Endothelial cell of umbilical vein (primary cell): ENCODE results near the gene WBP4. TPM values are rescaled to one million over a fixed set of nuclear protein-coding genes. Genes with fewer than 3 reads are reported as not detected.

ENCODE experiments used
- BruUV-seq: library from RNA; stranded (reverse); fragments of 400-500 nt; replicated peaks from 2 replicates; lab custom pipeline; 2021; lab: Mats Ljungman, UMichigan
- CTCF ChIA-PET: fragments of 300-600, 350-600 bp; sonication (Branson Sonifier 250); formaldehyde crosslinking; loops from one replicate; lab custom pipeline; 2021; ENCODE audit warnings: antibody characterized with exemption, inconsistent platforms; lab: Charles Lee
- POLR2A ChIA-PET: fragments of 300-600, 350-600 bp; sonication (Branson Sonifier 250); formaldehyde crosslinking; loops from one replicate; lab custom pipeline; 2021; ENCODE audit warnings: antibody characterized with exemption, inconsistent platforms; lab: Charles Lee
- DNase-seq: peaks from one replicate; pipeline ENCODE4 v3.0.0-alpha.2; 2011; ENCODE audit warnings: low read depth, low spot score
- FAIRE-seq: peaks from 2 replicates; lab custom pipeline; 2011; peaks lifted over from hg19 to GRCh38; lab: Jason Lieb, UNC
- H2AFZ ChIP-seq: 2 replicates; pipeline ENCODE4 v1.6.0; 2012; ENCODE audit warnings: low read depth, low read length, control low read depth, inconsistent platforms
- H3K27ac ChIP-seq: 2 replicates; pipeline ENCODE4 v1.5.1; 2011; ENCODE audit warnings: low read depth, mild to moderate bottlenecking, control low read depth, low read length, moderate library complexity; ENCODE audit not compliant: insufficient read depth
- H3K27me3 ChIP-seq, 2 experiments: 2 replicates each; pipeline versions ENCODE4 v1.6.0 to v1.6.1; 2011; ENCODE audit warnings: low read length in 2 of 2, mixed read lengths in 1 of 2; ENCODE audit not compliant: control insufficient read depth in 2 of 2, insufficient read depth in 2 of 2
- H3K36me3 ChIP-seq, 2 experiments: 2 replicates in 1 of 2; 3 replicates in 1 of 2; pipeline ENCODE4 v1.5.1; 2011; ENCODE audit warnings: low read length in 2 of 2, mild to moderate bottlenecking in 1 of 2, moderate library complexity in 1 of 2; ENCODE audit not compliant: control insufficient read depth in 2 of 2, insufficient read depth in 2 of 2; ENCODE audit errors: extremely low read depth in 1 of 2
- H3K4me1 ChIP-seq: 3 replicates; pipeline ENCODE4 v1.5.1; 2011; ENCODE audit warnings: mild to moderate bottlenecking, low read length; ENCODE audit not compliant: control insufficient read depth, insufficient read depth; ENCODE audit errors: extremely low read depth
- H3K4me2 ChIP-seq: 2 replicates; pipeline ENCODE4 v1.6.1; 2011; ENCODE audit warnings: low read length, control low read depth, mixed read lengths; ENCODE audit not compliant: insufficient read depth
- H3K4me3 ChIP-seq, 3 experiments: fragments of 200-600 bp in 1 of 3; sonication (generic), shearing (Covaris generic) in 1 of 3; replicated peaks in 1 of 3; 2 replicates each; pipeline ENCODE4 v1.5.1; 2011 to 2016; ENCODE audit warnings: control low read depth in 3 of 3, low read length in 3 of 3, mild to moderate bottlenecking in 2 of 3, inconsistent platforms in 1 of 3, low read depth in 1 of 3, moderate library complexity in 1 of 3; ENCODE audit not compliant: insufficient read depth in 1 of 3
- H3K79me2 ChIP-seq: 2 replicates; pipeline ENCODE4 v1.6.0; 2012; ENCODE audit warnings: low read length, inconsistent platforms; ENCODE audit not compliant: control insufficient read depth, insufficient read depth
- H3K9ac ChIP-seq: replicated peaks from 2 replicates; pipeline ENCODE3; 2011; ENCODE audit warnings: low read length, control low read depth; ENCODE audit not compliant: insufficient read depth; ENCODE audit errors: extremely low read depth
- H3K9me1 ChIP-seq: replicated peaks from 3 replicates; pipeline ENCODE4 v1.6.0; 2011; ENCODE audit warnings: mild to moderate bottlenecking, low read length; ENCODE audit not compliant: control insufficient read depth, insufficient read depth; ENCODE audit errors: extremely low read depth
- H3K9me3 ChIP-seq: replicated peaks from 2 replicates; pipeline ENCODE4 v1.5.1; 2012; ENCODE audit warnings: low read length, inconsistent platforms; ENCODE audit not compliant: control insufficient read depth, insufficient read depth
- H4K20me1 ChIP-seq: replicated peaks from 2 replicates; pipeline ENCODE3; 2011; ENCODE audit warnings: mild to moderate bottlenecking, low read length; ENCODE audit not compliant: control insufficient read depth, insufficient read depth; ENCODE audit errors: extremely low read depth
- EZH2 ChIP-seq: IDR thresholded peaks from 2 replicates; pipeline ENCODE4 v1.6.1; 2012; ENCODE audit warnings: borderline replicate concordance, low read depth, mild to moderate bottlenecking, moderate library complexity, low read length, inconsistent platforms; ENCODE audit not compliant: severe bottlenecking
- FOS ChIP-seq: IDR thresholded peaks from 2 replicates; pipeline ENCODE4 v1.6.1; 2011; ENCODE audit warnings: mild to moderate bottlenecking, low read length, moderate library complexity, borderline replicate concordance; ENCODE audit not compliant: insufficient read depth
- JUN ChIP-seq: IDR thresholded peaks from 2 replicates; pipeline ENCODE4 v1.6.1; 2011; ENCODE audit warnings: borderline replicate concordance, low read depth; ENCODE audit not compliant: insufficient read length, insufficient read depth
- MAX ChIP-seq: IDR thresholded peaks from 2 replicates; pipeline ENCODE4 v1.6.1; 2011; ENCODE audit not compliant: insufficient read depth, insufficient read length
- MYC ChIP-seq: IDR thresholded peaks from one replicate; pipeline ENCODE4 v1.6.1; 2011; ENCODE audit warnings: mild to moderate bottlenecking, low read depth, low read length
- POLR2AphosphoS5 ChIP-seq: IDR thresholded peaks from 2 replicates; pipeline ENCODE4 v1.6.1; 2012; ENCODE audit warnings: low read depth, mild to moderate bottlenecking, control low read depth, low read length, moderate library complexity; ENCODE audit not compliant: insufficient read depth
- dilution Hi-C: fragments of 300-500 bp; cut with MboI; formaldehyde crosslinking; loops from one replicate; pipeline ENCODE4 v1.15.0; 2019; ENCODE audit warnings: low sequenced_read_pairs; ENCODE audit not compliant: extremely low pct_ligation_motif_present
- intact Hi-C: fragments of 100-400 bp; cut with micrococcal nuclease; formaldehyde crosslinking; loops from one replicate; pipeline ENCODE4 v1.10.0; 2022
- polyA plus RNA-seq, 4 experiments: library from polyadenylated mRNA; depleted of rRNA in 3 of 4; stranded (reverse) in 3 of 4; unstranded in 1 of 4; fragments of >200 nt; gene quantifications; 2 replicates each; pipeline versions ENCODE4 v1.2.1 to v1.2.3, GENCODE V29; 2011 to 2012; ENCODE audit warnings: missing spikeins in 1 of 4
- total RNA-seq: library from RNA; stranded (reverse); gene quantifications from 2 replicates; pipeline ENCODE4 v1.2.3, GENCODE V29; 2021
- TF ChIP-seq, protein P1 (sequence below), 2 donors: IDR thresholded peaks; 1 replicate in 1 of 2; 2 replicates in 1 of 2; pipeline ENCODE4 v1.5.1; 2011; ENCODE audit warnings: low read length in 2 of 2, mild to moderate bottlenecking in 2 of 2, moderate library complexity in 2 of 2, control low read depth in 1 of 2, inconsistent platforms in 1 of 2, low read depth in 1 of 2; ENCODE audit not compliant: insufficient read depth in 1 of 2; ENCODE audit errors: extremely low read depth in 1 of 2

The WBP4 gene
- total and polyA plus RNA-seq, 2 donors (not counting 3 experiments of a cell fraction or from before 2014, with no cell fraction given): 4.3 to 14.8 TPM

- peaks cover 24% of the 10 kb centered on the region for H3K79me2 ChIP-seq
- peak overlapping the region; percentile 85 for H3K27ac ChIP-seq
- peak overlapping the region; percentile 58 for H3K4me2 ChIP-seq
- H4K20me1 ChIP-seq: no peaks in the 10 kb centered on the region
- peaks cover 12 to 13% of the 10 kb centered on the region in 2 experiments for H3K36me3 ChIP-seq
- H3K9ac ChIP-seq: peak overlapping the region; percentile 71
- FAIRE-seq (peak; percentile 56), DNase-seq (peak; percentile 83)
- TF ChIP-seq JUN: peak; percentile 86
- TF ChIP-seq MAX: no peak
- peak; percentile 65 for TF ChIP-seq FOS
- BruUV-seq: no TSS peak
- no peaks in the 10 kb centered on the region for H3K9me1 ChIP-seq
- H3K4me1 ChIP-seq: peaks cover 35% of the 10 kb centered on the region
- intact Hi-C loops: loop anchor here (5.0 to 10.0 kb wide), 4 partner anchors 248 to 898 kb away; partner anchors contain the start of genes MRPS31, NAA16 and VWA8
- H3K9me3 ChIP-seq: no peaks in the 10 kb centered on the region
- H2AFZ ChIP-seq: no peak overlapping the region
- CTCF ChIA-PET: interaction anchor here (0.9 to 2.1 kb wide), 2 partner anchors 10 to 23 kb away, joined by 3 to 13 read pairs; no protein-coding TSS in a partner anchor
- H3K4me3 ChIP-seq: peak overlapping the region in 1 of 3 experiments; percentile 7
- POLR2A ChIA-PET: interaction anchor here (0.6 kb wide), 1 partner anchor 86 kb away, joined by 3 read pairs; no protein-coding TSS in a partner anchor
- dilution Hi-C loops: no loop called here
- H3K27me3 ChIP-seq: no peaks in the 10 kb centered on the region
Observed at GRCh38 chr13:41064493-41064892, 3.2 kb downstream of the WBP4 start.

GRCh38 chr13:41065078-41065477 lies 3.8 kb downstream of the WBP4 start:
- no TSS peak for BruUV-seq
- FAIRE-seq: no peak
- Histone ChIP-seq H3K9ac (peak overlapping the region; percentile 71), H3K4me3 (no peak overlapping the region), H3K4me1 (peaks cover 35% of the 10 kb centered on the region), H3K36me3 (peaks cover 13 to 14% of the 10 kb centered on the region in 2 experiments), H2AFZ (no peak overlapping the region), H4K20me1 (no peaks in the 10 kb centered on the region), H3K9me1 (no peaks in the 10 kb centered on the region), H3K4me2 (peak overlapping the region; percentile 58), H3K27ac (peak overlapping the region; percentile 85), H3K9me3 (no peaks in the 10 kb centered on the region), H3K27me3 (no peaks in the 10 kb centered on the region), H3K79me2 (peaks cover 21% of the 10 kb centered on the region)
- DNase-seq: peak; percentile 77
- POLR2A ChIA-PET: no interaction called here
- dilution Hi-C loops (no loop called here), intact Hi-C loops (loop anchor here (10.0 kb wide), 1 partner anchor 290 kb away; the partner anchor contains the start of gene MRPS31)
- CTCF ChIA-PET: interaction anchor here (0.6 to 2.1 kb wide), 3 partner anchors 9 to 22 kb away, joined by 3 to 13 read pairs (median 3); no protein-coding TSS in a partner anchor
- TF ChIP-seq FOS (no peak), JUN (no peak), MYC (no peak), EZH2 (no peak), POLR2AphosphoS5 (no peak)
- TF ChIP-seq, protein P1, sequence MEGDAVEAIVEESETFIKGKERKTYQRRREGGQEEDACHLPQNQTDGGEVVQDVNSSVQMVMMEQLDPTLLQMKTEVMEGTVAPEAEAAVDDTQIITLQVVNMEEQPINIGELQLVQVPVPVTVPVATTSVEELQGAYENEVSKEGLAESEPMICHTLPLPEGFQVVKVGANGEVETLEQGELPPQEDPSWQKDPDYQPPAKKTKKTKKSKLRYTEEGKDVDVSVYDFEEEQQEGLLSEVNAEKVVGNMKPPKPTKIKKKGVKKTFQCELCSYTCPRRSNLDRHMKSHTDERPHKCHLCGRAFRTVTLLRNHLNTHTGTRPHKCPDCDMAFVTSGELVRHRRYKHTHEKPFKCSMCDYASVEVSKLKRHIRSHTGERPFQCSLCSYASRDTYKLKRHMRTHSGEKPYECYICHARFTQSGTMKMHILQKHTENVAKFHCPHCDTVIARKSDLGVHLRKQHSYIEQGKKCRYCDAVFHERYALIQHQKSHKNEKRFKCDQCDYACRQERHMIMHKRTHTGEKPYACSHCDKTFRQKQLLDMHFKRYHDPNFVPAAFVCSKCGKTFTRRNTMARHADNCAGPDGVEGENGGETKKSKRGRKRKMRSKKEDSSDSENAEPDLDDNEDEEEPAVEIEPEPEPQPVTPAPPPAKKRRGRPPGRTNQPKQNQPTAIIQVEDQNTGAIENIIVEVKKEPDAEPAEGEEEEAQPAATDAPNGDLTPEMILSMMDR (IDR thresholded peaks at IDR 0.05; ENCODE audit: extremely low read depth in 1 of 2, insufficient read depth in 1 of 2, low read depth in 1 of 2, low read length in 2 of 2): no peak
